ENCODE results near the gene ARL8B. TPM values are rescaled to one million over a fixed set of nuclear protein-coding genes. Genes with fewer than 3 reads are reported as not detected.
"Not testable (repeated sequence)": the region's sequence is repeated elsewhere in the genome, so short reads cannot be mapped to it uniquely, and the experiment has no call there.

The ARL8B gene
- total and polyA plus RNA-seq, 7 donors, result 35.1 to 266 (median 141) TPM

DNA sequence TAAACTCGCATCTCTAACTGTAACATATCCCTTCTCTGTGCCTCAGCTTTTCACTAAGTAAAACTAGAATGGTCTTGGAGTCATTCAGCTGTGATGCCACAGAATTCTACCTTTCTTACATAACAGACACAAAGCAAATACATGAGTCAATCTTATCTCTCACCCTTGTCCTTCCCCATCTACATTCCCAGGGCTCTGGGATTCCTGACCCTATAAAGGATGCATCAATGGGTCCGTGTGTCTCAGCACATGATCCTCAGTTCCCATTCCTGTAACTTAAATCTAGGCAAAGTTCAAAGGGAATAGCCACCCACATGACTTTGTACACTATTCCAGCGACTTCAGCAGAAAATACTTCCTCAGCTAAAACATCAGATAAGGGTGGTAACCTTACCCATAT lies 11.8 kb upstream of the ARL8B start:
- DNase-seq (no peak), ATAC-seq (no peak)
- Histone ChIP-seq H3K9me3 (no peaks in the 10 kb centered on the region), H3K4me1 (no peaks in the 10 kb centered on the region), H3K27me3 (ENCODE audit: insufficient read depth in 3 of 3, low read length in 2 of 3) (no peaks in the 10 kb centered on the region), H3K27ac (no peak overlapping the region), H3K36me3 (ENCODE audit: insufficient read depth in 1 of 2, low read depth in 1 of 2) (no peaks in the 10 kb centered on the region), H3K4me3 (no peak overlapping the region)
- TF ChIP-seq, protein P1, sequence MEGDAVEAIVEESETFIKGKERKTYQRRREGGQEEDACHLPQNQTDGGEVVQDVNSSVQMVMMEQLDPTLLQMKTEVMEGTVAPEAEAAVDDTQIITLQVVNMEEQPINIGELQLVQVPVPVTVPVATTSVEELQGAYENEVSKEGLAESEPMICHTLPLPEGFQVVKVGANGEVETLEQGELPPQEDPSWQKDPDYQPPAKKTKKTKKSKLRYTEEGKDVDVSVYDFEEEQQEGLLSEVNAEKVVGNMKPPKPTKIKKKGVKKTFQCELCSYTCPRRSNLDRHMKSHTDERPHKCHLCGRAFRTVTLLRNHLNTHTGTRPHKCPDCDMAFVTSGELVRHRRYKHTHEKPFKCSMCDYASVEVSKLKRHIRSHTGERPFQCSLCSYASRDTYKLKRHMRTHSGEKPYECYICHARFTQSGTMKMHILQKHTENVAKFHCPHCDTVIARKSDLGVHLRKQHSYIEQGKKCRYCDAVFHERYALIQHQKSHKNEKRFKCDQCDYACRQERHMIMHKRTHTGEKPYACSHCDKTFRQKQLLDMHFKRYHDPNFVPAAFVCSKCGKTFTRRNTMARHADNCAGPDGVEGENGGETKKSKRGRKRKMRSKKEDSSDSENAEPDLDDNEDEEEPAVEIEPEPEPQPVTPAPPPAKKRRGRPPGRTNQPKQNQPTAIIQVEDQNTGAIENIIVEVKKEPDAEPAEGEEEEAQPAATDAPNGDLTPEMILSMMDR (IDR thresholded peaks at IDR 0.05), result no peak
- WGBS, 3 donors, result 56 to 62% (median 59%) methylated on average over 3 of the region's 3 CpGs
- intact Hi-C loops (cut with DNase I), result no loop called here

- H3K36me3 ChIP-seq (ENCODE audit: insufficient read depth in 1 of 2, low read depth in 1 of 2), result no peaks in the 10 kb centered on the region
- no peak overlapping the region for H3K4me3 ChIP-seq
- no peaks in the 10 kb centered on the region for H3K4me1 ChIP-seq
- ATAC-seq (no peak), DNase-seq (no peak)
- no peaks in the 10 kb centered on the region for H3K27me3 ChIP-seq (ENCODE audit: insufficient read depth in 3 of 3, low read length in 2 of 3)
- H3K9me3 ChIP-seq, result no peaks in the 10 kb centered on the region
- intact Hi-C loops (cut with DNase I), result no loop called here
- H3K27ac ChIP-seq, result no peak overlapping the region
- WGBS, 3 donors, result 79 to 80% (median 80%) methylated on average over 2 of the region's 2 CpGs
- TF ChIP-seq, protein P1 (IDR thresholded peaks at IDR 0.05), result no peak
Measured at GRCh38 chr3:5112043-5112442, 10.0 kb upstream of the ARL8B start.

GRCh38 chr3:5113726-5114125 lies 8.4 kb upstream of the ARL8B start:
- H3K36me3 ChIP-seq (ENCODE audit: insufficient read depth in 1 of 2, low read depth in 1 of 2); H3K27ac ChIP-seq; H3K27me3 ChIP-seq (ENCODE audit: insufficient read depth in 3 of 3, low read length in 2 of 3); ATAC-seq; DNase-seq; intact Hi-C loops (cut with DNase I); H3K4me1 ChIP-seq; H3K4me3 ChIP-seq; H3K9me3 ChIP-seq: not testable (repeated sequence)
- 95 to 96% (median 96%) methylated on average over 22 to 30 of the region's 30 CpGs for whole genome bisulfite sequencing, 3 donors

DNA sequence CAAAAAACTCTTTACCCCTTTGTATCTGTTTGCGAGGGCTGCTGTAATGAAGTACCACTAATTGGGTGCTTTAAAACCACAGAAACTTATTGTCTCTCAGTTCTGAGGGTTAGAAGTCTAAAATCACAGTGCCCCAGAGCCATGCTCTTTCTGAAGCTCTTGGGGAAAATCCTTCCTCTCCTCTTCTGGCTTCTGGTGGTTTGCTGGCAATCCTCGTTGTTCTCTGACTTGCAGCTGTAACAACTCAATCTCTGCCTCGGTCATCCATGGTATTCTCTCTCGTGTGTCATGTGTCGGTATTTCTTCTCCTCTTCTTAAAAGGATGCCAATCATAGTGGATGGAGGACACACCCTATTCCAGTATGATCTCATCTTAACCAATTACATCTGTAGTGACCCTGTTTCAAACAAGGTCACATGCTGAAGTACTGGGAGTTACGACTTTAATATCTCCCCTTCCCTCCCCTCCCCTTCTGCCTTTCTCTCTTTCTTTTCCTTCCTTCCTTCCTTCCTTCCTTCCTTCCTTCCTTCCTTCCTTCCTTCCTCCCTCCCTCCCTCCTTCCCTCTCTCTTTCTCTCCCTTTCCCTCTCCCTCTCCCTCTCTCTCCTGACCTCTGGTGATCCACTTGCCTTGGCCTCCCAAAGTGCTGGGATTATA lies 6.5 kb upstream of the ARL8B start:
- ATAC-seq (no peak), DNase-seq (no peak)
- Histone ChIP-seq H3K27ac (no peak overlapping the region), H3K4me3 (no peak overlapping the region), H3K27me3 (ENCODE audit: insufficient read depth in 3 of 3, low read length in 2 of 3) (no peaks in the 10 kb centered on the region), H3K36me3 (ENCODE audit: insufficient read depth in 1 of 2, low read depth in 1 of 2) (no peaks in the 10 kb centered on the region), H3K4me1 (no peaks in the 10 kb centered on the region), H3K9me3 (no peaks in the 10 kb centered on the region)
- 41 to 58% (median 49%) methylated on average over 6 of the region's 6 CpGs for WGBS, 3 donors
- TF ChIP-seq, protein P1 (IDR thresholded peaks at IDR 0.05), result no peak
- intact Hi-C loops (cut with DNase I), result no loop called here

- 37 to 60% (median 41%) methylated on average over 3 of the region's 3 CpGs for WGBS, 3 donors
- TF ChIP-seq, protein P1 (IDR thresholded peaks at IDR 0.05), result no peak
- H3K9me3 ChIP-seq, result no peaks in the 10 kb centered on the region
- no peak overlapping the region for H3K4me3 ChIP-seq
- DNase-seq (no peak), ATAC-seq (no peak)
- H3K4me1 ChIP-seq, result no peaks in the 10 kb centered on the region
- intact Hi-C loops (cut with DNase I), result no loop called here
- no peak overlapping the region for H3K27ac ChIP-seq
- no peaks in the 10 kb centered on the region for H3K27me3 ChIP-seq (ENCODE audit: insufficient read depth in 3 of 3, low read length in 2 of 3)
- no peaks in the 10 kb centered on the region for H3K36me3 ChIP-seq (ENCODE audit: insufficient read depth in 1 of 2, low read depth in 1 of 2)
Measured at GRCh38 chr3:5116538-5116937, 5.6 kb upstream of the ARL8B start.
